Loucy (cell line): ENCODE results near the gene TIMM44.

ENCODE experiments used
- CTCF ChIP-seq: fragments of 200-600 bp; sonication (generic); conservative IDR thresholded peaks from 2 replicates; pipeline ENCODE4 v1.5.1; 2014; ENCODE audit warnings: mild to moderate bottlenecking, antibody characterized with exemption, low read length
- EZH2phosphoT487 ChIP-seq: fragments of 200-600 bp; IDR thresholded peaks from 2 replicates; pipeline ENCODE4 v1.6.1; 2018; ENCODE audit warnings: antibody characterized with exemption, mild to moderate bottlenecking, moderate library complexity, borderline replicate concordance

- TF ChIP-seq CTCF (no peak), EZH2phosphoT487 (no peak)
Observed at GRCh38 chr19:7985481-7985911, 42.0 kb upstream of the TIMM44 start.
